NCI-H2081 (cell line): ENCODE measurements around the gene ANKRD40CL.
A peak's percentile ranks its signal among the peaks of the same experiment; 100 is the strongest.
"Not testable (repeated sequence)": the region's sequence is repeated elsewhere in the genome, so short reads cannot be mapped to it uniquely, and the experiment has no call there.

Experiments
- DNase-seq, 2 experiments: peaks; one replicate each; lab custom pipeline; 2025; lab: John Stamatoyannopoulos, UW

Gene ANKRD40CL

GRCh38 chr17:50767446-50767845 lies at the start of gene ANKRD40CL:
Gene ANKRD40CL, minus strand, starts transcription at chr17:50767518. Its CDS starts 605 bp downstream, at chr17:50766913.
- DNase-seq: no peak

GRCh38 chr17:50816271-50816670 lies 49.0 kb upstream of the ANKRD40CL start:
- no peak for DNase-seq

GRCh38 chr17:50815400-50815799 lies 48.1 kb upstream of the ANKRD40CL start:
- DNase-seq: no peak

- DNase-seq: no peak
Observed at GRCh38 chr17:50813583-50813982, 46.3 kb upstream of the ANKRD40CL start.

- no peak for DNase-seq
Observed at GRCh38 chr17:50808888-50809287, 41.6 kb upstream of the ANKRD40CL start.

GRCh38 chr17:50808413-50808812 lies 41.1 kb upstream of the ANKRD40CL start:
- DNase-seq: no peak

- DNase-seq: no peak
Observed at GRCh38 chr17:50807675-50808074, 40.4 kb upstream of the ANKRD40CL start.

- no peak for DNase-seq
Observed at GRCh38 chr17:50807009-50807408, 39.7 kb upstream of the ANKRD40CL start.

GRCh38 chr17:50806141-50806643 lies 38.9 kb upstream of the ANKRD40CL start:
- peak; percentile 27 to 62 for DNase-seq

GRCh38 chr17:50805486-50805885 lies 38.2 kb upstream of the ANKRD40CL start:
- no peak for DNase-seq

- not testable (repeated sequence) for DNase-seq
Observed at GRCh38 chr17:50804749-50805475, 37.6 kb upstream of the ANKRD40CL start.

GRCh38 chr17:50803676-50804075 lies 36.4 kb upstream of the ANKRD40CL start:
- DNase-seq: no peak

GRCh38 chr17:50802609-50803571 lies 35.6 kb upstream of the ANKRD40CL start:
- no peak for DNase-seq

- no peak for DNase-seq
Observed at GRCh38 chr17:50800196-50800700, 32.9 kb upstream of the ANKRD40CL start.

GRCh38 chr17:50799582-50799981 lies 32.3 kb upstream of the ANKRD40CL start:
- DNase-seq: no peak

- no peak for DNase-seq
Observed at GRCh38 chr17:50798424-50799288, 31.3 kb upstream of the ANKRD40CL start.

GRCh38 chr17:50797135-50797810 lies 30.0 kb upstream of the ANKRD40CL start:
- no peak for DNase-seq

- DNase-seq: no peak
Observed at GRCh38 chr17:50794361-50794760, 27.0 kb upstream of the ANKRD40CL start.

GRCh38 chr17:50793007-50793406 lies 25.7 kb upstream of the ANKRD40CL start:
- no peak for DNase-seq

GRCh38 chr17:50792132-50792531 lies 24.8 kb upstream of the ANKRD40CL start:
- no peak for DNase-seq

- DNase-seq: no peak
Observed at GRCh38 chr17:50790618-50791017, 23.3 kb upstream of the ANKRD40CL start.
